IMR-90 (cell line): ENCODE results near the gene SHC4. TPM values are rescaled to one million over a fixed set of nuclear protein-coding genes. Genes with fewer than 3 reads are reported as not detected.

Experiments used
- microRNA-seq, 2 experiments: library from miRNA; stranded (forward) in 1 of 2; unstranded in 1 of 2; fragments of 10-50 nt in 1 of 2; fragments of <30 nt in 1 of 2; gene quantifications in 1 of 2; microRNA quantifications in 1 of 2; one replicate each; pipeline versions ENCODE3 to v1.1.0; 2013 to 2020; ENCODE audit not compliant: insufficient read depth in 1 of 2, insufficient read length in 1 of 2, unreplicated experiment in 1 of 2
- polyA plus RNA-seq, 3 experiments: library from polyadenylated mRNA; depleted of rRNA; stranded (reverse); fragments of >200 nt; gene quantifications; 2 replicates each; pipeline ENCODE4 v1.2.3, GENCODE V29; 2012; ENCODE audit warnings: low replicate concordance in 1 of 3
- small RNA-seq, 5 experiments: library from RNA; depleted of rRNA; stranded (forward); fragments of <200 nt; gene quantifications; one replicate each; pipeline ENCODE3, GENCODE V24; 2012
- total RNA-seq: library from RNA; depleted of rRNA; stranded (reverse); fragments of >200 nt; gene quantifications from 2 replicates; pipeline ENCODE4 v1.2.3, GENCODE V29; 2012; rRNA removed

Gene SHC4
- total and polyA plus RNA-seq, 2 of the 4 experiments (the other 2 are of a cell fraction) = 0.91 to 2.7 TPM

Small RNAs within 50 kb of the gene (microRNA-seq; reads per million reads assigned to microRNA genes)
- gene RF00019 (ENCODE audit: insufficient read depth, insufficient read length) = not detected

Small RNAs within 50 kb of the gene (small RNA-seq; reads per million reads assigned to genes)
- gene RF00019 = 0 reads per million in 5 experiments

Other genes starting within 250 kb of the SHC4 start
- 7.3 and 10.3 TPM in 2 replicates for gene CEP152, start 152.8 kb downstream of the SHC4 start, total RNA-seq
- 1.4 and 2.1 TPM in 2 replicates for gene CEP152, start 152.8 kb downstream of the SHC4 start, polyA plus RNA-seq (2012; rRNA removed)
- 147 and 308 TPM in 2 replicates for gene EID1, start 85.8 kb downstream of the SHC4 start, total RNA-seq
- 162 and 191 TPM in 2 replicates for gene EID1, start 85.8 kb downstream of the SHC4 start, polyA plus RNA-seq (2012; rRNA removed)
- 34.1 and 45.0 TPM in 2 replicates for gene SECISBP2L, start 82.5 kb upstream of the SHC4 start, total RNA-seq
- gene SECISBP2L, start 82.5 kb upstream of the SHC4 start, polyA plus RNA-seq (2012; rRNA removed) = 10.4 and 13.1 TPM in 2 replicates
- 75.6 and 103 TPM in 2 replicates for gene COPS2, start 191.7 kb upstream of the SHC4 start, total RNA-seq
- 39.6 and 54.6 TPM in 2 replicates for gene COPS2, start 191.7 kb upstream of the SHC4 start, polyA plus RNA-seq (2012; rRNA removed)
- gene GALK2, start 206.3 kb upstream of the SHC4 start, total RNA-seq = 51.4 and 63.6 TPM in 2 replicates
- gene GALK2, start 206.3 kb upstream of the SHC4 start, polyA plus RNA-seq (2012; rRNA removed) = 23.9 and 27.0 TPM in 2 replicates